Pancreas (tissue), 10 donors: ENCODE measurements around the gene FUCA1. TPM values are rescaled to one million over a fixed set of nuclear protein-coding genes. Genes with fewer than 3 reads are reported as not detected.
"Not testable (repeated sequence)": the region's sequence is repeated elsewhere in the genome, so short reads cannot be mapped to it uniquely, and the experiment has no call there.

Experiments used
- ATAC-seq, 4 donors: fragments of 200-7000 bp; cut with Tn5 transposase; one replicate each; pipeline versions ENCODE4 v1.8.0 to v1.9.1; 2020; ENCODE audit warnings: mild to moderate bottlenecking in 4 of 4, moderate library complexity in 4 of 4
- DNase-seq, 6 donors: peaks; one replicate each; pipeline ENCODE4 v3.0.0-alpha.2; 2020
- FAIRE-seq: peaks from 2 replicates; lab custom pipeline; 2012; peaks lifted over from hg19 to GRCh38; lab: Jason Lieb, UNC
- H3K27ac ChIP-seq, 4 donors: fragments of 200-600 bp; sonication (generic); 1 replicate in 3 of 4; 2 replicates in 1 of 4; pipeline versions ENCODE4 v1.5.0 to v1.8.0; 2020
- H3K27me3 ChIP-seq, 4 donors: fragments of 200-600 bp; one replicate each; pipeline ENCODE4 v1.8.0; 2021
- H3K36me3 ChIP-seq, 3 donors: fragments of 200-600 bp; sonication (generic) in 1 of 3; one replicate each; pipeline versions ENCODE4 v1.5.0 to v1.8.0; 2020 to 2021
- H3K4me1 ChIP-seq, 3 donors: fragments of 200-600 bp; one replicate each; pipeline ENCODE4 v1.8.0; 2021
- H3K4me3 ChIP-seq, 4 donors: fragments of 200-600 bp; sonication (generic) in 2 of 4; one replicate each; pipeline versions ENCODE4 v1.5.0 to v1.8.0; 2020 to 2021
- H3K9me3 ChIP-seq, 4 donors: fragments of 200-600 bp; one replicate each; pipeline ENCODE4 v1.8.0; 2021
- CTCF ChIP-seq, 4 donors: fragments of 200-600 bp; sonication (generic) in 3 of 4; IDR thresholded peaks; one replicate each; pipeline versions ENCODE4 v1.5.0 to v1.8.0; 2021; ENCODE audit warnings: antibody characterized with exemption in 4 of 4
- WGBS, 2 donors: extraction: QIAGEN DNeasy Blood & Tissue Kit; methylation state at CpG; one replicate each; pipeline ENCODE4 v1.1.7; 2013; 5-methylcytosine and 5-hydroxymethylcytosine counted together
- intact Hi-C, 3 donors: fragments of 100-400 bp; cut with DNase I; formaldehyde crosslinking; loops; one replicate each; pipeline versions ENCODE4 v1.11.1 to v1.14.2; 2022
- polyA plus RNA-seq, 2 donors: library from polyadenylated mRNA; stranded (reverse); fragments of 200-250 nt; gene quantifications; one replicate each; pipeline ENCODE4 v1.2.3, GENCODE V29; 2013
- total RNA-seq, 6 donors: library from RNA; stranded (reverse); fragmentation: NEBNext Ultra II Directional in 4 of 6; extraction: Animal tissue kit (Norgen Biotek cat#: 25700) in 4 of 6; gene quantifications; one replicate each; pipeline versions ENCODE4 v1.2.1 to v1.2.4, GENCODE V29; 2021 to 2023
- donor health status: healthy with polysubstance abuse.
- donor health status: DM: no; HTN: no; CAD: no; lungs with moderate emphysema.
- donor health status: DM: no; HTN: no; CAD: no.
- donor health status: control.
- donor health status: control.
- donor health status: Bipolar disorder and iron deficiency.
- donor health status: DM: yes; HTN: yes; CAD: no.
- donor health status: DM: no; HTN: no; CAD: no.
- donor health status: DM: no; HTN: no; CAD: no.
- donor health status: DM: yes; HTN: yes; CAD: no.

Gene FUCA1
- total and polyA plus RNA-seq, 8 donors: 8.3 to 27.8 (median 15.7) TPM

DNA sequence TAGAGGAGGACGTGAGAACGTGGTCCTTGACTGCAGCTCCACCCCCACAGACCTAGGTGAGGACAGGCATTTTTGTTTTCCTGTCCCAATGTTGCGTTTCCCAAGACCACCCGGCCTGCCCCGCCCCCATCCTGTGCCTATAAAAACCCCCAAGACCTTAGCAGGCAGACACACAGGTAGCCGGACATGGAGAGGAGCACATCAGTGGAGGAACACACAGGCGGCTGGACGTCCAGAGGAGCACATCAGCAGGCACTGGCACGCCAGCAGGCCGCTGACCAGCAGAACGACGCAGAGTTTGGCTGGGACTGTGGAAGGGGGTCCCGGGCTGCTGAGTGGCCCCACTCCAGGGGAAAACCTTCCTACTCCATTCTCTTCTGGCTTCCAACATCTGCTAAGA, 30.2 kb downstream of the FUCA1 start:
- H3K27ac ChIP-seq: no peak overlapping the region
- DNase-seq (peak in 4 of 6 donors; percentile 11 to 52 (median 40)), FAIRE-seq (no peak)

GRCh38 chr1:23836037-23836436, 32.1 kb downstream of the FUCA1 start:
- H3K36me3 ChIP-seq: no peaks in the 10 kb centered on the region
- no peak overlapping the region for H3K27ac ChIP-seq
- ATAC-seq (no peak), DNase-seq (no peak), FAIRE-seq (no peak)
- WGBS, 2 donors: 51 to 74% methylated on average over 3 of the region's 3 CpGs
- no peak overlapping the region for H3K4me3 ChIP-seq
- H3K9me3 ChIP-seq: no peaks in the 10 kb centered on the region
- H3K4me1 ChIP-seq: peaks cover 0 to 3% (median 0%) of the 10 kb centered on the region in 3 donors
- intact Hi-C loops: no loop called here
- no peak for TF ChIP-seq CTCF (IDR thresholded peaks at IDR 0.05)
- H3K27me3 ChIP-seq: no peaks in the 10 kb centered on the region

More for the DNA sequence above, 30.2 kb downstream of the FUCA1 start:
- WGBS, 2 donors: 10 to 11% methylated on average over 13 of the region's 13 CpGs
- H3K36me3 ChIP-seq: no peaks in the 10 kb centered on the region
- intact Hi-C loops: no loop called here
- H3K27me3 ChIP-seq: no peaks in the 10 kb centered on the region
- peaks cover 0 to 3% (median 0%) of the 10 kb centered on the region in 3 donors for H3K4me1 ChIP-seq
- peak overlapping the region in 2 of 4 donors; percentile 22 to 41 for H3K4me3 ChIP-seq
- no peak for TF ChIP-seq CTCF (IDR thresholded peaks at IDR 0.05)
- ATAC-seq: peak; percentile 27 to 55 (median 36)
- no peaks in the 10 kb centered on the region for H3K9me3 ChIP-seq

DNA sequence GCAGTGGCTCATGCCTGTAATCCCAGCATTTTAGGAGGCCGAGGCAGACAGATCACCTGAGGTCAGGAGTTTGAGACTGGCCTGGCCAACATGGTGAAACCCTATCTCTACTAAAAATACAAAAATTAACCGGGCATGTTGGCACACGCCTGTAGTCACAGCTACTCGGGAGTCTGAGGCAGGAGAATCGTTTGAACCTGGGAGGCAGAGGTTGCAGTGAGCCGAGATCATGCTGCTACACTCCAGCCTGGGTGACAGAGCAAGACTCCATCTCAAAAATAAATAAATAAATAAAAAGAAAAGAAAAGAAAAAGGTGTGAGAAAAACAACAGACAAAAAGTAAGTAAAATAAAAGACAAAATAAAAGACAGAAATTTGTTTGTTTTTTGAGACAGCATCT, 33.9 kb downstream of the FUCA1 start:
- ATAC-seq: not testable (repeated sequence)

DNA sequence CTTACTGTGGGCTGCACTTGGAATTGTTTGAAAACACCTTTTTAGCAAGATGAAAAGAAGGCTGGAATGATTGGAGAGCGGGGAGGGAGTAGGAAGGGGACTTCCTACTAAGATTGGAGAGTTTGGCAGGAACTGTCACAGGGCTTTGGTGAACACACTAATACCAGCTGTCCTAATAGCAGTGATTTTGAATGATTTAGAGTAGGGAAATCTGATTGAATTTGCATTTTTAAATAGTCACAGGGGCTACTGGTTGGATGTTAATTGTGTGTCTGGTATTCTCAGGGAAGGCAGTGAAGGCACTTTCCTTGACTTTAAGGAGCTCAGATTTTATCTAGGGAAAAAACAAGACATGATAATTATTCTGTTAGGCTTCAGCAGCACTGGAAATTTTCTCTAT, 40.4 kb downstream of the FUCA1 start:
- peaks cover 0 to 6% (median 3%) of the 10 kb centered on the region in 3 donors for H3K4me1 ChIP-seq
- no peaks in the 10 kb centered on the region for H3K36me3 ChIP-seq
- WGBS, 2 donors: 88 to 100% methylated on average over 1 of the region's 1 CpG
- no peak overlapping the region for H3K4me3 ChIP-seq
- intact Hi-C loops: no loop called here
- H3K9me3 ChIP-seq: no peaks in the 10 kb centered on the region
- TF ChIP-seq CTCF (IDR thresholded peaks at IDR 0.05): no peak
- ATAC-seq (no peak), DNase-seq (no peak), FAIRE-seq (no peak)
- no peak overlapping the region for H3K27ac ChIP-seq
- H3K27me3 ChIP-seq: no peaks in the 10 kb centered on the region

More for the DNA sequence above, 33.9 kb downstream of the FUCA1 start:
- H3K4me3 ChIP-seq, intact Hi-C loops, H3K4me1 ChIP-seq, FAIRE-seq, H3K9me3 ChIP-seq, DNase-seq, H3K36me3 ChIP-seq, H3K27me3 ChIP-seq, H3K27ac ChIP-seq: not testable (repeated sequence)
- 70 to 81% methylated on average over 6 of the region's 6 CpGs for WGBS, 2 donors

- ATAC-seq, H3K9me3 ChIP-seq, FAIRE-seq, H3K4me3 ChIP-seq, H3K4me1 ChIP-seq, H3K27me3 ChIP-seq, H3K27ac ChIP-seq, DNase-seq, intact Hi-C loops, H3K36me3 ChIP-seq: not testable (repeated sequence)
- 93 to 94% methylated on average over 13 of the region's 13 CpGs for WGBS, 2 donors
Observed at GRCh38 chr1:23826590-23826989, 41.5 kb downstream of the FUCA1 start.

DNA sequence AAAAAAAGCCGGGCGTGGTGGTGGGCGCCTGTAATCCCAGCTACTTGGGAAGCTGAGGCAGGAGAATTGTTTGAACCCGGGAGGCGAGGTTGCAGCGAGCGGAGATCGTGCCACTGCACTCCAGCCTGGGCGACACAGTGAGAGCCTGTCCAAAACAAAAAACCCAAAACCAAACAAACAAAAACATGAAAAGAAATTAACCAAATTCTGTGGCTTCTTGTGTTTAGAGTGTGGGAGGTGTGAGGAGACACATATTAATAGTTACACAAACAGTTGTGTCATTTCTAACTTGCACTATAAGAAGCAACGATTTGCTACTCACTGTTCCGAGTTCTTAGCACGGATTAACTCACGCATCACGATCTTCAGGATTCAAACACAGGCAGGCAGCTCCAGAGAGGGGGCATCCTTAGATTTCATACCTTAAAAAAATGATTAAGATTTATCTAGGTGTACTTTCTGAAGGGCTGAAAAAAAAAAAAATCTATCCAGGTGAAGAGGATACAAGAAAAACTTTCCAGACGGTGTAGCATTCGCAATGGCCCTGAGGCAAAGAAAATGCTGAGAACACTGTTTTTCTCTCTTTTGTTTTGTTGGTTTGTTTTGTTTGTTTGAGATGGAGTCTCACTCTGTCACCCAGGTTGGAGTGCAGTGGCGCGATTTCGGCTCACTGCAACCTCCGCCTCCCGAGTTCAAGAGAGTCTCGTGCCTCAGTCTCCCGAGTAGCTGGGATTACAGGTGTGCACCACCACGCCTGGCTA, 42.1 kb downstream of the FUCA1 start:
- intact Hi-C loops: no loop called here
- Histone ChIP-seq H3K4me1 (peaks cover 0 to 6% (median 3%) of the 10 kb centered on the region in 3 donors), H3K9me3 (no peaks in the 10 kb centered on the region), H3K27ac (peak overlapping the region; percentile 42 to 91 (median 81)), H3K4me3 (peak overlapping the region; percentile 76 to 99 (median 90)), H3K27me3 (no peaks in the 10 kb centered on the region), H3K36me3 (no peaks in the 10 kb centered on the region)
- DNase-seq (no peak), FAIRE-seq (no peak), ATAC-seq (peak; percentile 25 to 45 (median 27))
- no peak for TF ChIP-seq CTCF (IDR thresholded peaks at IDR 0.05)
- WGBS, 2 donors: 44 to 47% methylated on average over 24 of the region's 24 CpGs
